ENCODE measurements around the gene ANKRD13B.

ANKRD13B gene

DNA sequence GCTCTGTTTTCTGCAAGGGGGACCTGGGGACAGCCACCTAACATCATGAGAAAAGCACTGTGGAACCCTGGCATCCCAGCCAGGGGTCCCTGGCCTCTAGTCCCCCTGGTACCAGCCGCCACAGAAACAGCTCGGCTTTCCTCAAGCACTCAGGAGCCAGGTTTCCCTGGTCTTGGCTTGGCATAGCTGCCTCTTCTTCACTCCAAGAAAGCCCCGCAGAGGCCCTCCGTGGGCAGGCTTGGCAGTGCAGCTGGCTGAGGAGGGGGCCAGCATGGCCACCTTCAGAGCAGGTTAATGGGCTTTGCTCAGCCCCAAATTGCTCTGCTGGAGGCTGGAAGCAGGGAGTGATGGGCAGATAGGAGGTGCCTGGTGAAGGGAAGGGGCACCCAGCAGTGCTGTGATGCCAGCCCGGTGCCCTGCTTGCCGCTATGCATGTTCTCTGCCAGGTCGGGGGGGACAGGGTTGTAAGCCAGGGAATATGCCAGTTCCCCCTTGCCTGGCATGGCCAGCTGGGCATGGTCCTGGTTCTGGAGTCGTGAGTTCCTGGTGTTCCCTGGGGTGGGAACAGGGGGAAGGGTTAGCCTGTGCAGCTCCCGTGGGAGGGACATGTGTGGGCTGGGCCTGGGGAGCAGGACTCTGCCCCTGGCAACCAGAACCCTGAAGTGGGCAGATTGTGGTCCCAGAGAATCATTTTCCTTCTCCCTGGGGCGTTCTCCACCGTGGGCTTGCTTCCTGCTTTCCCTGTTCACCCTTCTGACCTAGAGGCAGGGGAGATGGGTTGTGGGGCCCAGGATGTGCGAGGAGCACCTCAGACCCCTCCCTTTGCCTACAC lies 3.2 kb downstream of the ANKRD13B start:
- DNase-seq = no peak

DNA sequence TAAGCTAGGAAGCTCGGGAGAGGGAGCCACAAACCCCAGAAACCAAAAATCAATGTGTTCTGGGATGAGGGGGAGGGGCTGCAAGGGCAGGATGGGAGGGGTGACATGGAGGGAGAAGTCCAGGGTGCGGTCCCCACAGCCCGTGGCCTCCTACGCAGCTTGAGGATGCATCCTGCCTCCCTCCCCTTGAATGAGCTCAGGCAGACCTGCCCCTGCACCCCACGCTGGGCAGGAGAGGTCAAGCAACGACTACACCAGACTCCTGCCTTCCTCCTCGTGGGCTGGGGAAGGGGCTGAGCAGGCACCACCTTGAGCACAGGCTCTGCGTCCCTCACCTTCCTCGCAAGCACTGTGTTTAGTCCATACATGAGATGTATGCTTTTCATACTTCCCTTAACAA lies 3.9 kb downstream of the ANKRD13B start:
- no peak for DNase-seq

DNA sequence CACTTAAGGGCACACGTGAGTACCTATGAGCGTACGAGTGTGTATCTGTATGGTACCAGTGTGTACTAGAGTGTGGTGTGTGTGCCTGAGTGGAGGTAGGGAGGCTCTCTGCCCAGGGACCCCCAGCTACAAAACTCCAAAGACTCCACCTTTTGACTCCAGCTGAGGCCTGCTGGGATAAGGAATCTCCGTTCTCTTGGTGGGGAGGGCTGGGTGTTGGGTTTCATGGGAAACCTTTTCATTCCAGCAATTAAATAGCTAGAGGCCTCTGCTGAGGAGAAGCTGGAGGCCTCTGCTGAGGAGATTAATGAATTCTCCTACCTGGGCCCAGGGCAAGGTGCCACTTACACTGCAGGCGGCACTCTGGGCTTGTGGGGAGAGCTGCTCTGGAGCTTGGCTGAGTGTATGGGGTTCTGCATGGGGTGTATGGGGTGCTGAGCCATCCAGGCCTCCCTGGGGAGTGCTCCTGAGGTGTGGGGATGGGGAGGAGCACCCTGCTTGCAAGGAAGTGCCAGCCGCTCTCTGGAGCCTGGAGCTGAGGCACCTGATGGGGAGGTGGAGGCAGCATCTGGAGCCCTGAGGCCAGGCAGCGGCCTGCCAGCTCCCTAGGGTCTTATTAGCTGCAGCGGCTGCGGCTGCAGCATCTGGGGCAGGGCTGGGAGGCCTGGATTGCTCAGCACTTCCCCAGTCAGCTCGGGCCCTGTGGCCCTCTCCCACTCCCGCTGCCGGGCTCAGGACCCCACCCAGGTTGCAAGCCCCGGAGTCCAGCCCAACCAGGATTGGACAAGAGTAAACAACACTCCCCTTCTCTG lies 4.6 kb downstream of the ANKRD13B start:
- DNase-seq = no peak

DNA sequence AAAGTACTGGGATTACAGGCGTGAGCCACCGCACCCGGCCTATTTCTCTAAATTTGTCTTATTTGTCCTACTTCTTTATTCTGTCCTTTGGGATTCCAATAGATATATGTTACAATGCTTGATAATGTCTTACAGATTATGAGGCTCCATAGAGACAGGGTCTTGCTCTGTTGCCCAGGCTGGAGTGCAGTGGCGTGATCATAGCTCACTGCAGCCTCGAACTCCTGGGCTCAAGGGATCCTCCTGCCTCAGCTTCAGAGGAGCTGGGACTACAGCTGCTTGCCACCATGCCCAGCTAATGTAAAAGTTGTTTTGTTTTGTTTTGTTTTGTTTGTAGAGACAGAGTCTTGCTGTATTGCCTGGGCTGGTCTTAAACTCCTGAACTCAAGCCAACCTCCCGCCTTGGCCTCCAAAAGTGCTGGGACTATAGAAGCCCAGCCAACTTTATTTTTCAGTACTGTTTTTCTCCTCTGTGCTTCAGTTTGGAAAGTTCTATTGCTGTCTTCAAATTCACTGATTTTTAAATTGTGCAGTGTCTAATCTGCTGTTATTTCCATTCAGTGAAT lies 10.3 kb downstream of the ANKRD13B start:
- no peak for DNase-seq

DNA sequence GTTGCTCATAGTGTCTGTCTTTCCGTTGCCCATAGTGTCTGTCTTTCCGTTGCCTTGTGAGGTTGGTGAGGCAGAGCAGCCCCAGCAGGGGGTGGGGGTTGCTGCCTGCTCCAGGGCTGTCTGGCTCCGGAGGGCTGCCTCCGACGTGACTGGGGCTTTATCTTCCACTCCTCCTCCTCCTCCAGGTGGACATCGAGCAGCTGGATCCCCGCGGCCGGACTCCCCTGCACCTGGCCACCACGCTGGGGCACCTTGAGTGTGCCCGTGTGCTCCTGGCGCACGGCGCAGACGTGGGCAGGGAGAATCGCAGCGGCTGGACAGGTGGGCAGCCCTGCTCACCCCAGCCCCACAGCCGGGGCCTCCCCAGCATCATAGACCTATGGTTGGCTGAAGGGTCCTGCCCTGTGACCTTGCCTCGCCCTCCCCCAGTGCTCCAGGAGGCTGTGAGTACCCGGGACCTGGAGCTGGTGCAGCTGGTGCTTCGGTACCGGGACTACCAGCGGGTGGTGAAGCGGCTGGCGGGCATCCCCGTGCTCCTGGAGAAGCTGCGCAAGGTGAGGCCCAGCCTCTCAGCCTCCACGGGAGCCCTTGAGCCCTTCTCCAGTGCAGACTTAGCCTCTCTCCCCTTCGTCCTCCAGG lies 14.7 kb downstream of the ANKRD13B start:
- no peak for DNase-seq

DNA sequence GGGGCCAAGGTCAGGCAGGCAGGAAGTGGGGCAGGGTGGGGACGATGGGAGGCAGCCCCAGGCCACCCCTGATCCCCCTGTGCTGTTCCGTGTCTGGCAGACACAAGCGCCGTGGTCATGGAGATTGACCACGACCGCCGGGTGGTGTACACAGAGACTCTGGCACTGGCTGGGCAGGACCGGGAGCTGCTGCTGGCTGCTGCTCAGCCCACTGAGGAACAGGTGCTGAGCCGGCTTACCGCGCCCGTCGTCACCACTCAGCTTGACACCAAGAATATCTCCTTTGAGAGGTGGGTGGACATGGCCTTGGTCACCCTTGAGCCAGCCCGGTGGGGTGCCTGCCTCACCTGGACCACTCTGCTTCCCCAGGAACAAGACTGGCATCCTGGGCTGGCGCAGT lies 16.1 kb downstream of the ANKRD13B start:
- no peak for DNase-seq

DNA sequence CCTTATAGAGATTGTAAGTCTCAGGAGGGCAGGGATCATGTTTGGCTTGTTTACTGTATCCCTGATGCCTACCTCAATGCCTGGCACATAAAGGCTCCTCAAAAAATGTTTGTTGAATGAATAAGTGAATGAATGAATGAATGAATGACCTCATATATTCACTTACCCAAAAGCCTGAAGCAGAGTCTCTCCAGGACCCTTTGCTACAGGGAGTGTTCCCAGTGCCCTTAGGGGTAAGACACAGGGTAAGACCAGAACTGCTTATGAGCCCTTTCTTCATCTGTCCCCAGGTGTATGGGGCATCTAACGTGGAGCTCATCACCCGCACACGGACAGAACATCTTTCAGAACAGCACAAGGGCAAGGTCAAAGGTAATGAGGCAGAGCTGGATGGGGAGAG lies 17.5 kb downstream of the ANKRD13B start:
- DNase-seq = no peak

DNA sequence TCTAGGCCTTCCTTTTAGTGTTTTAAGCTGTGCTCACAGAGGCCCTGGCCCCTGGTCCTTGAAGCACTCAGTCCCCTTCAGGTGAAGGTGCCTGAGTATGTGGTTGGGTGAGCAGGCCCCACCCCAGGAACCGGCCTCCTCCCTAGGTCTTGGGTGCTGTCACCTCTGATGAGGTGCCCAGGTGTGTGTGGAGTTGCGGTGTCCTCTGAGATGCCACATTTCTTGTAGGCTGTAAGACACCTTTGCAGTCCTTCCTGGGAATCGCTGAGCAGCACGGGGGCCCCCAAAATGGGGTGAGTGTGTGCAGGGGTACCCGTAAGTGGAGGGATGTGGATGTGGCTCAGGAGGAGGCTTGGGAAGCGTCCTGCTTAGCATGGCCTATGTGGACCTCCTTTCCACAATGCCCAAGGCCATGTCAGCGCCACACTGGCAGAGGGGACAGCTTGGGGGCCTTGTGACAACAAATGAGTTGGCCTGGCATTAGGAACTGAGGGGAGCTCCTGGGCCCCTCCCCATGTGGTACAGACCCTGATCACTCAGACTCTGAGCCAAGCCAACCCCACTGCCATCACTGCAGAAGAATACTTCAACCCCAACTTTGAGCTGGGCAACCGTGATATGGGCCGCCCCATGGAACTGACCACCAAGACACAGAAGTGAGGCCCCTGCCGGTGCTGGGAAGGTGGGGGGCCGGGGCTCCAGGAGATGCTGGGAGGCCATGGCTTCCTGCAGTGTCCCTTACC lies 18.6 kb downstream of the ANKRD13B start:
- no peak for DNase-seq

DNA sequence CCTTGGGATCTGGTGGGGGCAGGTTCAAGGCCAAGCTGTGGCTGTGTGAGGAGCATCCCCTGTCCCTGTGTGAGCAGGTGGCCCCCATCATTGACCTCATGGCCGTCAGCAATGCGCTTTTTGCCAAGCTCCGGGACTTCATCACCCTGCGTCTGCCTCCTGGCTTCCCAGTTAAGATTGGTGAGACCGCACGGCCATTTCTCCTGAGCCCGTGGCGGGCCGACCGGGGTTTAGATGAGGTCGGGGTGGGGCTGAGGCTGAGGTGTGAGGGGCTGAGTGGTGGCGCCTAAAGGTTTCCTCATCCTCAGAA lies 19.1 kb downstream of the ANKRD13B start:
- DNase-seq = no peak

DNA sequence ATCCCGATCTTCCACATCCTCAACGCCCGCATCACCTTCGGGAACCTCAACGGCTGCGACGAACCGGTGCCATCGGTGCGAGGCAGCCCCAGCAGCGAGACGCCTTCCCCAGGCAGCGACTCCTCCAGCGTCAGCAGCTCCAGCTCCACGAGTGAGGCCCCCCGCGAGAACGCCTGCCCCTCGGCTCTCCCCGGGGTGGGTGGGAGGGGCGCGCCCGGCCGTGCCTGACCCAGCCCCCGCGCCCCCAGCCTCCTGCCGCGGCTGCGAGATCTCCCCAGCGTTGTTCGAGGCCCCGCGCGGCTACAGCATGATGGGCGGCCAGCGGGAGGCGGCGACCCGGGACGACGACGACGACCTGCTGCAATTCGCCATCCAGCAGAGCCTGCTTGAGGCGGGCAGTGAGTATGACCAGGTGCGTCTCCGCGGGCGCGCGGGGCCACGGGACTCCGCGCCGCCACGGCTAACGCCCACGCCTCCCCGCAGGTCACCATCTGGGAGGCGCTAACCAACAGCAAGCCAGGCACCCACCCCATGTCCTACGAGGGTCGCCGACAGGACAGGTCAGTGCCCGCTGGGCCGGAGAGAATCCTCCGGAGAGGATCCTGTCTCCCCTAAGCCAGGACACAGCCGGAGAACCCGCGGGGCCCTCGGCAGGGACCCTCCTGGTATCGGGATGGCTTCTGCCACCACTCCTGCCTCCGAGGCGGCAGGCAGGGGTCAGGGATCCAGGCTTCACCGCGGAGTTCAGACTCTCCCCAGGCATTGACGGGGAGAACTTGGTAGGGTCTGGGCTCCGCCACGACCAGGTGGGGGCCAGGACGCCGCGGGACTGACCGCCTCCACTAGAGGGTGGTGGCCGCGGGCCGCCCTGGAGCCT lies 19.7 kb downstream of the ANKRD13B start:
- DNase-seq = no peak

DNA sequence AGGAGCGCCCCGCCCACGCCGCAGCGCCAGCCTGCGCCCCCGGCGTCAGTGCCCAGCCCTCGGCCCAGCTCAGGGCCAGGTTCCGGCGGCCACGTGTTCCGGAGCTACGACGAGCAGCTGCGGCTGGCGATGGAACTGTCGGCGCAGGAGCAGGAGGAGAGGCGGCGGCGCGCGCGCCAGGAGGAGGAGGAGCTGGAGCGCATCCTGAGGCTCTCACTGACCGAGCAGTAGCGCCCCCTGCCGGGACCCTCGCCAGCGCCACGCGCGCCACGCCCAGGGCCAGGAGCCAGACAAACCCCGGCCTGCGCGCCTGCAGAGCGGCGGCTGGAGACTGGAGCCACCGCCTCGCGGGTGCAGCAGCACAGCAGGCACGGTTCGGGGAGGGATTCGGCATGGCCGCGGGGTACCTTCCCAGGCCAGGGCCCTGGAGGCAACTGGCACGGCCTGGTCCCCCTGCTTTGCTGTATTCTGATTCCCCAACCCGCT lies 20.5 kb downstream of the ANKRD13B start:
- DNase-seq = no peak

DNA sequence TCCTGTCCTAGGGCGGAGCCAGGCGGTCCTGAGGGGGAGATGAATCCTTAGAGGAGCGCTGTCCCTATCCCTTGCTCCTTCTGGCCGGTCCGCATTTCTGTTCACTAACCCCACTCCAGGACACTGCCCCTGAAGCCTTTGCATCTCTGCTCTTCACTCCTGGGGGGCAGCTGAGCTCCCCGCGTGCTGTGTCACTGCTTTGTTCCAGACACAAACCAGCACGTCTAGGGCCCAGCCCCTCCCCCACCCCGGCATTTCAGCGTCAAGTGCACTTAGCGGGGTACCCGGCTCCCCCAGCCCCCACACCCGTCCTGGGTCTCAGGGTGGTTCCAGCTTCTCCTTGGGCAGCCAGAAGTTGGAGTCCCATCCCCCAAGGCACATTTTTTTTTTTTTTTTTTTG lies 20.9 kb downstream of the ANKRD13B start:
- no peak for DNase-seq

DNA sequence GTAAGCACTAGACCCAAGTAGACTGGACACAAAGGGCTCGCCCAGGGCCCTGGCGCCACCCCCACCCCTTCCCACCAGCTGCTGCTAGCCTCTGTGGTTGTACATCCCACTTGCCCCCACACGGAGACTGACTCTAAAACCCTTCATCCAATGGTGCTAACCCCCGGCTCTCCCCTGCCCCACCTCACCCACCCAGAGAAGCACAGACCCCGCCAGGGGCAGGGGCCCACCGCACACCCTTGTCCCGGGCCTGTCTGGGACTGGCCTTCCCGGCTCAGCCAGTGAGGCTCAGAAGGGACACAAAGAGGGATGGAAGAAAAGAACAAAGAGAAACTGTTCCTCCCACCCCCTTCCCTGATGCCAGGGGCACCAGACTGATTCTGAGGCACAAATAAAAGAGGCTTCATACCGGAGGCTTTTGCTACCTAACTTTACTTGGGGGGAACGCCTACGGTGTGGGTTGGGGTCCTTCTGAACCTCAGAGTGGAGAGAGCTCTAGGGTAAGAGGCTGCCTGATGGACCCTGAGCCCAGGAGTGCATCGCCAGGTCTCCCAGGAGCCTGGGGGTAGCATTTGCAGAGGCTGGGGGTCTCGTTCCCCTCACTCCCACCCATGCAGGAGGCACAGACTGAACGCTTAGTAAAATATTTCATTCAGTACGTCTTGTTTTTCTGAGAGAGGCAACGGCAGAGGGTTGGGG lies 21.6 kb downstream of the ANKRD13B start:
- DNase-seq = no peak

DNA sequence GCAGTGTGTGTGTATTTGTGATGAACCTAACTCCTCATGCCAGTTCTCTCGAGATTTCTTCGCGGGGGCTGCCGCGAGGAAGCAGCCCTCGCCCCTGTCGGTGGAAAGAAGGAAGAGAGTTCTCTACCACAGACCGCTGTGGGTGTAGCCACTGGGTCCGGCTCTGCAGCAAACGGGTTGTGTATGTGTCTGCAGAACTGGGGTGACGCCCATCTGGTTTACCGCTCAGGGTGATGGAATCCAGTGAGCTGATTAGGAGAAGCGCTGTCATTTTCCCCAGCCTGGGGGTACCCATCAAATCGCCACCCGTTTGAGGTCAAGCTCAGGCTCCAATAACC lies 22.1 kb downstream of the ANKRD13B start:
- DNase-seq = no peak

DNA sequence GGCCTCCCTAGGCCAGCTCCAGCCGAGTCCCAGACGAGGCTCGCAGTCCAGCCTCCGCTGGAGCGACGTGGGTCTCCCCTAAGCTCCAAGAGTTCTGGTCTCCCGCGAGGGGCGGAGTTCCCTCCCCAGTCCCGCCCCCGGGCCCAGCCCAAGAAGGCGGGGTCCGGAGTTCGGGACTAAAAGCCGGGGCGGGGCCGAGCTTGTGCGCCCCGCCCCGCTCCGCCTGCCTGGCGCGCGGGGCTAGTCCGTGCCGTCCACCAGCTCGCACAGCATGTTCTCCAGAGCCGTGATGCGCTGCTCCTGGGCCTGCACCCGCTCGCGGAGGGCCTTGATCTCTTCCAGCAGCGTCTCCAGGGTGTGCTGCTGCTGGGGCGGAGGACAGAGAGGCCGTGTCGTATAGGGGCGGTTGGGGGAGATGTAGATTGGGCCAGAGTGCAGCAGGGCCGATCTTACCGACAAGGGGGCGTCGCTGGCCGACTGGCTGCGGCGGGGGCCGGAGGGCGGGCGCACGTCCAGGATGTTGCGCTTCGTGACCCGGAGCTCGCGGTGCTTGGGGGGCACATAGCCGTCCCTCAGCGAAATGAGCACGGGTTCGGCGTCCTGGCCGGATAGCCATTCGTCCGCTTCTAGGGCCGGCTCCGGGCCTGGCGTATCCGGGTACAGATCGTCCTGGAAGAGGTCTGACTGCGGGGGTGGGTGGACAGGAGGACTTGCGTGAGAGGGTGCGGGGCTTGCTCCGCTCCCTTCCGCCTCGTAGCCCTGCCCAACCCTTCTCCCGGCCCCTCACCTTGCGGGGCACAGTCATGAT lies 22.8 kb downstream of the ANKRD13B start:
- no peak for DNase-seq

DNA sequence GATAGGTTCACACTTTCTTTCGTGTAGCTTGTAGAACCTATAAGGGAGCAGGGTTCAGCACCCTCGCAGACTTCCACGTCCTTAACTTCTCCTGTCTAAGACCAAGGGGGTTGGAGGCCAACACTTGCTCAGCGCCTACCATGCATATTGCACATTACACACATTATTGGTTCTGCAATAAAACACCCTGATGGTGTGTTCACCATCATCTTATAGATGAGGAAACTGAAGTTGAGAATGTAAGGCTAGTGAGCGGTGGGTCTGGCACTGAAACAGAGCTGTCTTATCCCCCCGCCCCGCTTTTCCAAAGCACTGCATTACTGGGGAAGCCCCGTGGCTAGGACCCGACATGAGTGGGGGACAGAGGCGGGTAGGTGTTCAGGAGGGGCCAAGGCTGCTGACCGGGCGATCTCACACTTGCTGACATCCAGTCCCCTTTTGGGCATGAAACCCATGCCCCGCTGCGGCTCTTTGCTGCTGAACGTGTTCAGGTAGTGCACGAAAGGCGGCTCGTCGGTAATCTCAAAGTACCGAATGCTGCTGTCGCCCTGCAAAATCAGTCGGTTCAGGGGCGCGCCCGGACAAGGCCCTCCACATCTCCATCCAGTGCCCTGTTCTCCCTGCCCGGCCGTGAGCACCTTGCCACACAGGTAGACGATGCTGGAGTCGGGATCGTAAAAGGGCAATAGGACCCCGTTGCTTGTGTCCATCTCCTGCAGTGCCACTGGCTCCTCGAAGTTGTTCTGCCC lies 23.5 kb downstream of the ANKRD13B start:
- no peak for DNase-seq

DNA sequence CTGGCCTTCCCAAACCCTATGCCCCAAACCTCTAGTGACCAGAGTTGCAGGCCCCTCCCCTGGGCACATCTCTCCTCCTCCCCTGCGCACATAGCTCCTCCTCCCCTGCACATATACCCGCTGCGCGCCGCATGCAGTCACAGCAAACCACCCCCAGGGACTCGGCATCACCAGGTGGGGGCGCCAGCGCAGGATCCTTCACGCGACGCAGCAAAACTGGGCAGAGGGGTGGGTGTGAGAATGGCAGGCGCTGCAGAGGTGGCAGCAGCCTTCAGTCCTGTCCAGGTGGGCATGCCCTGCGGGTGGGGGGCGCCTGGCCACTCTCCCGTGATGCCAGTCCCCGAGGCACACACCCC lies 24.2 kb downstream of the ANKRD13B start:
- DNase-seq = no peak

DNA sequence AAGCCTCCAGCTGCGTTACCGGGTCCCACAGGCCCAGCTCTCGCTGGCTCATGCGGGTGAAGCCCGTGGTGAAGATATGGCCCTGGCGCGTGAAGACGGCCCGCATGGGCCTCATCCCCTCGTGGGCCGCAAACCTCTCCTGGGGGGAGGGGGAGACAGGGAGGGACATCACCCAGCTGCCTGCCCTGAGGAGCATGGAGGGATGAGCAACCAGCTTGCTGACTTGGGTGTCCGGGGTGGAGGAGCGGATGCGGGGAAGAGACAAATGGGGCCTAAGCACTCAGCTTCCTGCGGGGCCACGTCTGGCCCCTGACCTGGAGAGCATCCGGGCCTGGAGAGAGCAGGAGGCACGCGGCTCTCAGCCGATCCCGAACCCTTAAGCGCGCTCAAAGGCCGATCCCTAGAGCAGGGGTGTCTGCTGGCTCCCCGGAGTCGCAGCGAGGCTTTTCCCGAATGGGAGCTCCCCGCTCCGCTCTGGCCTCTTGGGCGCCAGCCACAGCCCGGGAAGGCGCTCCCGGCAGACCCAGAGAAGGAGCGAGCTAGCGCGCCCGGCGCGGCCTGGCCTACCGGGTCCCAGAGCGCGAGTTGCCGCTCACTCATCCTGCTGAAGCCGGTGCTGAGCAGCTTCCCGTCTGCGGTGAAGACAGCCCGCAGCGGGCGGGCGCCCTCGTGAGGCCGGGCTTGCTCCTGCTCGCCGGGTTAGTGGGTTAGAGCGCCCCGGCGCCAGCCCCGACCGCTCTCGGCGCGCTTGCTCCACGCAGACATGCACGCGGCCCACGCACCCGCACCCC lies 24.7 kb downstream of the ANKRD13B start:
- DNase-seq = peak; percentile 11

All from NCI-H510A treated with DMSO at 0.1 percent for 48 hours (cell line).